Measurements from ENCODE around the gene MARS1. TPM values are rescaled to one million over a fixed set of nuclear protein-coding genes. Genes with fewer than 3 reads are reported as not detected.
A peak's percentile ranks its signal among the peaks of the same experiment; 100 is the strongest.
"Not testable (repeated sequence)": the region's sequence is repeated elsewhere in the genome, so short reads cannot be mapped to it uniquely, and the experiment has no call there.

Gene MARS1
- 141 TPM for total RNA-seq
- long read RNA-seq, transcript MARS-201 (21 exons, 2,905 nt): major isoform, 150 of 222 reads
- long read RNA-seq, partial matches to known transcripts: 24 of 222 reads
- long read RNA-seq, other reads (novel, unspliced or antisense): 48 of 222 reads

DNA sequence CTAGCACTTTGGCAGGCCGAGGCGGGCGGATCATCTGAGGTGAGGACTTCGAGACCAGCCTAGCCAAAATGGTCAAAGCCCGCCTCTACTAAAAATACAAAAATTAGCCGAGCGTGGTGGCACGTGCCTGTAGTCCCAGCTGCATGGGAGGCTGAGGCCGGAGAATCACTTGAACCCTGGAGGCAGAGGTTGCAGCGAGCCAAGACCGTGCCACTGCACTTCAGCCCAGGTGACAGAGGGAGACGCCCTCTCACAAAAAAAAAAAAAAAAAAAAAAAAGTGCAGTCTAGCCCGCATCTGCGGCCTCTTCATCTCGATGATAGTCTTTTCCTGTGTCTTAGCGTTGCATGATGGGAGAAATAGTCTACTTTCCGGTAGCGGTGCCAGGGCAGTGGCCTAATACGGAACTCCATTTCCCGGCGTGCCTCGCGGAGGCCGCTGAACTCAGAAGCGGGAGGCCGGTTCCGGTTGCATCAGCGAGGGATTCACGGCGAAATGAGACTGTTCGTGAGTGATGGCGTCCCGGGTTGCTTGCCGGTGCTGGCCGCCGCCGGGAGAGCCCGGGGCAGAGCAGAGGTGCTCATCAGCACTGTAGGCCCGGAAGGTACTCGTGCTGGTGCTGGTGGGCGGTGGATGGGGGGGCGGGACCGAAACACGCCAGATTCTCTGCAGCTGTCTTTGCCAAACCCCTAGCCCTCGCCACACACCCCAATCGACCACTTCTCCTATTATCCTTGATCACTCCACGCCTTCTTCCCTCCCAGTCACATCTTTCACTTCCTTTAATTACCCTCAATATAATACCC, at the start of gene MARS1:
Gene MARS1 (plus strand): TSS at position 472 of the 805 bp plus-strand sequence. CDS start 23 bp downstream, at position 495.
- Histone ChIP-seq H3K27ac (peak within 1 kb of the TSS; percentile 71), H3K27me3 (no peaks in the 10 kb centered on the region), H3K36me3 (peaks cover 37% of the 10 kb centered on the region), H3K9me3 (no peaks in the 10 kb centered on the region), H3K4me3 (peak within 1 kb of the TSS; percentile 87), H3K4me1 (peaks cover 8% of the 10 kb centered on the region)
- TF ChIP-seq, protein P1, sequence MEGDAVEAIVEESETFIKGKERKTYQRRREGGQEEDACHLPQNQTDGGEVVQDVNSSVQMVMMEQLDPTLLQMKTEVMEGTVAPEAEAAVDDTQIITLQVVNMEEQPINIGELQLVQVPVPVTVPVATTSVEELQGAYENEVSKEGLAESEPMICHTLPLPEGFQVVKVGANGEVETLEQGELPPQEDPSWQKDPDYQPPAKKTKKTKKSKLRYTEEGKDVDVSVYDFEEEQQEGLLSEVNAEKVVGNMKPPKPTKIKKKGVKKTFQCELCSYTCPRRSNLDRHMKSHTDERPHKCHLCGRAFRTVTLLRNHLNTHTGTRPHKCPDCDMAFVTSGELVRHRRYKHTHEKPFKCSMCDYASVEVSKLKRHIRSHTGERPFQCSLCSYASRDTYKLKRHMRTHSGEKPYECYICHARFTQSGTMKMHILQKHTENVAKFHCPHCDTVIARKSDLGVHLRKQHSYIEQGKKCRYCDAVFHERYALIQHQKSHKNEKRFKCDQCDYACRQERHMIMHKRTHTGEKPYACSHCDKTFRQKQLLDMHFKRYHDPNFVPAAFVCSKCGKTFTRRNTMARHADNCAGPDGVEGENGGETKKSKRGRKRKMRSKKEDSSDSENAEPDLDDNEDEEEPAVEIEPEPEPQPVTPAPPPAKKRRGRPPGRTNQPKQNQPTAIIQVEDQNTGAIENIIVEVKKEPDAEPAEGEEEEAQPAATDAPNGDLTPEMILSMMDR (IDR thresholded peaks at IDR 0.05): no peak
- intact Hi-C loops (cut with DNase I): no loop called here
- peak; percentile 97 for DNase-seq
- ATAC-seq: peak; percentile 99

DNA sequence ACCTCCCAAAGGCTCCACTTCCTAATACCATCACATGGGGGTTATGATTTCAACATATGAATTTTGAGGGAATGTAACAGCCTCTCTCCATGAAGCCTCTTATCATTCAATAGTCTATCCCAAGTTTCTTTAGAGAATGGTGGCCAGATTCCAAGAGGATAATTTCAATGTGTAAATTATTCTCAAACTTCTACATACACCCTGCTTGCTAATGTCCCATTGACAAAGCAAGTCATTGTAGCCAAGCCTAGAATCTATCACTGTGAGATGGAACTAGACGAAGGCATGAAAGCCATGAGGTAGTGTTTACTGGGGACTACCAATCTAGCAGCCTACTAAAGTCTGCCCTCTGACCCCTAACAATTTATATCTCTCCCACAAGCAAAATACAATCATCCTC, 49.5 kb upstream of the MARS1 start:
- ATAC-seq (no peak), DNase-seq (no peak)
- H3K4me3 ChIP-seq: no peak overlapping the region
- intact Hi-C loops (cut with DNase I): no loop called here
- no peaks in the 10 kb centered on the region for H3K27me3 ChIP-seq
- H3K27ac ChIP-seq: no peak overlapping the region
- no peaks in the 10 kb centered on the region for H3K4me1 ChIP-seq
- TF ChIP-seq, protein P1 (IDR thresholded peaks at IDR 0.05): no peak
- no peaks in the 10 kb centered on the region for H3K36me3 ChIP-seq
- peaks cover 6% of the 10 kb centered on the region for H3K9me3 ChIP-seq

DNA sequence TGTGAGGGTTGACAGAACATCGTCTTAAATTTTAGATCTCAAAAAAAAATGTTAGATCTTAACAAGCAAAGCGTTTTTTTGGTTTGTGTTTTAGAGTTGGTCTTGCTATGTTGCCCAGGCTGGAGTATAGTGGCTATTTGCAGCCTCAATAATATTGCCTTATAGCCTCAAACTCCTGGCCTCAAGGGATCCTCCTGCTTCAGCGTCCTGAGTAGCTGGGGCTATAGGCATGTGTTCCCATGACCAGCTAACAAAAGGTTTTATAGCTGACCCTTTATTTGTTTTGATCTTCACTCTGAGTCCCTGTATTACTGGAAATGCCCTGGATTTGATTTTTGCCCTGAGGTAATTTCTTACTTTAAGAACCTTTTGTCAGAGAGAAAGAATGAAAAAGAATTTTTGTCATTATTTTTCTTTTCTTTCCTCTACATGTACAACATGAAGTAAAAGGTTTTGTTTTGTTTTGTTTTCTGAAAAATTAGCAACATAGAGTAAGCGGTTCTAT, 48.1 kb upstream of the MARS1 start:
- H3K36me3 ChIP-seq: no peaks in the 10 kb centered on the region
- H3K9me3 ChIP-seq: peaks cover 6% of the 10 kb centered on the region
- no peaks in the 10 kb centered on the region for H3K27me3 ChIP-seq
- DNase-seq (no peak), ATAC-seq (no peak)
- no peak overlapping the region for H3K27ac ChIP-seq
- intact Hi-C loops (cut with DNase I): no loop called here
- TF ChIP-seq, protein P1 (IDR thresholded peaks at IDR 0.05): no peak
- no peaks in the 10 kb centered on the region for H3K4me1 ChIP-seq
- H3K4me3 ChIP-seq: no peak overlapping the region

DNA sequence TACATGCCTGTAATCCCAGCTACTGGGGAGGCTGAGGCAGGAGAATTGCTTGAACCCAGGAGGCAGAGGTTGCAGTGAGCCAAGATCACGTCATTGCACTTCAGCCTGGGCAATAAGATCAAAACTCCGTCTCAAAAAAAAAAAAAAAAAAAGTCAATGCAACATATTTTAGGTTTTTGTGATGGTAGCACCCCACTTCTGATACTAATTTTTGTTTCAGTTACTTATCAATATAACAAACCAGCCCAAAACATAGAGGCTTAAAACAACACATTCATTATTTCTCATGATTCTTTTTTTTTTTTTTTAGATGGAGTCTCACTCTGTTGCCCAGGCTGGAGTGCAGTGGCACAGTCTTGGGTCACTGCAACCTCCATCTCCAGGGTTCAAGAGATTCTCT, 46.5 kb upstream of the MARS1 start:
- intact Hi-C loops (cut with DNase I); ATAC-seq; H3K36me3 ChIP-seq; H3K27ac ChIP-seq; H3K27me3 ChIP-seq; H3K9me3 ChIP-seq; H3K4me3 ChIP-seq; DNase-seq; H3K4me1 ChIP-seq: not testable (repeated sequence)

DNA sequence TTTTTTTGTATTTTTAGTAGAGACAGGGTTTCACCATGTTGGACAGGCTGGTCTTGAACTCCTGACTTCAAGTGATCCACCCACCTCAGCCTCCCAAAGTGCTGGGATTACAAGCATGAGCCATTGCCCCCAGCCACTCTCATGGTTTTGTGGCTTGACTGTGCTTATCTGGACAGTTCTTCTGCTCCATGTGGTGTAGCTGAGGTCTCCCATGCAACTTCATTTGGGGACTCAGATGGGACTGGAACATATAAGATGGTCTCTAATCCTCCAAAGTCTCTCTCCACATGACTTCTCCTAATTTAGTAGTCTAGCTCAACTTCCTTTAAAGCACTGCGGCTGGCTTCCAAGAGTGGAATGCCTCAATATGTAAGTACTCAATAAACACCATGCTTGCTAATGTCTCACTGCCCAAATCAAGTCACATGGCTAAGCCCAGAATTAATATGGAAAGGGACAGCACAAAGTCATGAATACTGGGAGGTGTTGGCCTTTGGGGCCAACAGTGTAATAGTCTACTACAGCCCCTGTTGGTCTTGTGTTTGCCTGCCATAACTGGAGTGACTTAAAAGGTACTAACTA, 45.9 kb upstream of the MARS1 start:
- Histone ChIP-seq H3K9me3 (peaks cover 6% of the 10 kb centered on the region), H3K4me1 (no peaks in the 10 kb centered on the region), H3K36me3 (no peaks in the 10 kb centered on the region), H3K4me3 (no peak overlapping the region), H3K27ac (no peak overlapping the region), H3K27me3 (no peaks in the 10 kb centered on the region)
- ATAC-seq (no peak), DNase-seq (no peak)
- intact Hi-C loops (cut with DNase I): no loop called here
- TF ChIP-seq, protein P1 (IDR thresholded peaks at IDR 0.05): no peak

DNA sequence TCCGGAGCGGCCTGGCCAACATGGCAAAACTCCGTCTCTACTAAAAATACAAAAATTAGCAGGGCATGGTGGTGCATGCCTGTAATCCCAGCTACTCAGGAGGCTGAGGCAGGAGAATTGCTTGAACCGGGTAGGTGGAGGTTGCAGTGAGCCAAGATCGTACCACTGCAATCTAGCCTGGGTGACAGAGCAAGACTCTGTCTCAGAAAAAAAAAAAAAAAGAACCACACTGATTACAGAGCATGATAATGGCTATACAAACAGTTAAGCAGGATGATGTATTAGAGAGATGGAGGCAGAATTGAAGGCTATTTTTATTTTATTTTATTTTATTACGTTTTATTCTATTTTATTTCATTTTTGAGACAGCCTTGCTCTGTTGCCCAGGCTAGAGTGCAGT, 43.5 kb upstream of the MARS1 start:
- H3K4me3 ChIP-seq; intact Hi-C loops (cut with DNase I); DNase-seq; H3K4me1 ChIP-seq; H3K27me3 ChIP-seq; H3K27ac ChIP-seq; ATAC-seq; H3K36me3 ChIP-seq; H3K9me3 ChIP-seq: not testable (repeated sequence)
